ENCODE data around the gene MYBPC2.
A peak's percentile ranks its signal among the peaks of the same experiment; 100 is the strongest.

Gene MYBPC2

GRCh38 chr19:50485284-50485955 is 52.7 kb downstream of the MYBPC2 start:
- H3K36me3 ChIP-seq, result peaks cover 17 to 53% (median 40%) of the 10 kb centered on the region in 3 donors
- TF ChIP-seq CTCF (IDR thresholded peaks at IDR 0.05), result no peak
- H3K4me1 ChIP-seq, result no peaks in the 10 kb centered on the region
- intact Hi-C loops (cut with DNase I; ENCODE audit: low total_unique reads), result no loop called here
- no peak for DNase-seq
- no peaks in the 10 kb centered on the region for H3K9me3 ChIP-seq
- no peak overlapping the region for H3K27ac ChIP-seq
- H3K27me3 ChIP-seq, result peaks cover 0 to 33% of the 10 kb centered on the region in 2 donors
- no peak overlapping the region for H3K4me3 ChIP-seq

- peak in 1 of 2 experiments; percentile 13 for TF ChIP-seq CTCF (IDR thresholded peaks at IDR 0.05)
- intact Hi-C loops (cut with DNase I; ENCODE audit: low total_unique reads), result no loop called here
- Histone ChIP-seq H3K4me3 (no peak overlapping the region), H3K27me3 (peaks cover 0 to 38% of the 10 kb centered on the region in 2 donors), H3K27ac (no peak overlapping the region), H3K4me1 (no peaks in the 10 kb centered on the region), H3K36me3 (peaks cover 6 to 39% (median 25%) of the 10 kb centered on the region in 3 donors), H3K9me3 (no peaks in the 10 kb centered on the region)
- no peak for DNase-seq
Observed at GRCh38 chr19:50486823-50487515, 54.3 kb downstream of the MYBPC2 start.

GRCh38 chr19:50488389-50489194 is 55.9 kb downstream of the MYBPC2 start:
- H3K27me3 ChIP-seq, result peaks cover 0 to 38% of the 10 kb centered on the region in 2 donors
- no peak for DNase-seq
- H3K36me3 ChIP-seq, result peaks cover 4 to 23% (median 8%) of the 10 kb centered on the region in 3 donors
- H3K4me3 ChIP-seq, result no peak overlapping the region
- intact Hi-C loops (cut with DNase I; ENCODE audit: low total_unique reads), result no loop called here
- no peaks in the 10 kb centered on the region for H3K4me1 ChIP-seq
- TF ChIP-seq CTCF (IDR thresholded peaks at IDR 0.05), result no peak
- no peak overlapping the region for H3K27ac ChIP-seq
- H3K9me3 ChIP-seq, result no peaks in the 10 kb centered on the region

GRCh38 chr19:50489461-50490011 is 56.8 kb downstream of the MYBPC2 start:
- TF ChIP-seq CTCF (IDR thresholded peaks at IDR 0.05), result no peak
- H3K4me3 ChIP-seq, result no peak overlapping the region
- intact Hi-C loops (cut with DNase I; ENCODE audit: low total_unique reads), result no loop called here

GRCh38 chr19:50490411-50490811 is 57.7 kb downstream of the MYBPC2 start:
- H3K27ac ChIP-seq, result no peak overlapping the region
- no peaks in the 10 kb centered on the region for H3K4me1 ChIP-seq
- peaks cover 0 to 38% of the 10 kb centered on the region in 2 donors for H3K27me3 ChIP-seq
- intact Hi-C loops (cut with DNase I; ENCODE audit: low total_unique reads), result no loop called here
- H3K36me3 ChIP-seq, result peaks cover 0 to 5% (median 0%) of the 10 kb centered on the region in 3 donors
- H3K4me3 ChIP-seq, result no peak overlapping the region
- H3K9me3 ChIP-seq, result no peaks in the 10 kb centered on the region
- no peak for TF ChIP-seq CTCF (IDR thresholded peaks at IDR 0.05)
- no peak for DNase-seq

More at GRCh38 chr19:50489461-50490011, 56.8 kb downstream of the MYBPC2 start:
- H3K27ac ChIP-seq, result no peak overlapping the region
- no peaks in the 10 kb centered on the region for H3K4me1 ChIP-seq
- no peaks in the 10 kb centered on the region for H3K9me3 ChIP-seq
- H3K36me3 ChIP-seq, result peaks cover 4 to 13% (median 7%) of the 10 kb centered on the region in 3 donors
- no peak for DNase-seq
- peaks cover 0 to 38% of the 10 kb centered on the region in 2 donors for H3K27me3 ChIP-seq

All from tibial artery (tissue), 4 donors.